Esophagus muscularis mucosa (tissue), 4 donors: ENCODE measurements around the gene ABCC1. TPM values are rescaled to one million over a fixed set of nuclear protein-coding genes. Genes with fewer than 3 reads are reported as not detected.

Source experiments
- DNase-seq: peaks from one replicate; pipeline ENCODE4 v3.0.0-alpha.2; 2017; ENCODE audit errors: extremely low spot score
- H3K27ac ChIP-seq, 4 donors: fragments of 200-600 bp; sonication (generic); replicated peaks in 1 of 4; 1 replicate in 3 of 4; 2 replicates in 1 of 4; pipeline ENCODE4 v1.5.1; 2016 to 2019; ENCODE audit warnings: mild to moderate bottlenecking in 1 of 4
- H3K27me3 ChIP-seq, 4 donors: fragments of 200-600 bp; sonication (generic); one replicate each; pipeline versions ENCODE4 v1.5.1 to v1.6.0; 2016 to 2019
- H3K36me3 ChIP-seq, 4 donors: fragments of 200-600 bp; sonication (generic); one replicate each; pipeline ENCODE4 v1.5.1; 2016 to 2019
- H3K4me1 ChIP-seq, 4 donors: fragments of 200-600 bp; sonication (generic); one replicate each; pipeline ENCODE4 v1.5.1; 2016 to 2019
- H3K4me3 ChIP-seq, 4 donors: fragments of 200-600 bp; sonication (generic); 1 replicate in 2 of 4; 2 replicates in 2 of 4; pipeline ENCODE4 v1.5.1; 2016 to 2019; ENCODE audit warnings: mild to moderate bottlenecking in 4 of 4, moderate library complexity in 1 of 4
- H3K9me3 ChIP-seq, 4 donors: fragments of 200-600 bp; sonication (generic); 1 replicate in 3 of 4; 2 replicates in 1 of 4; pipeline ENCODE4 v1.5.1; 2016 to 2019
- CTCF ChIP-seq, 3 experiments: fragments of 200-600 bp in 2 of 3; fragments of 450-650 bp in 1 of 3; sonication (generic) in 2 of 3; IDR thresholded peaks; one replicate each; pipeline ENCODE4 v1.5.1; 2017 to 2019; ENCODE audit warnings: antibody characterized with exemption in 3 of 3, mild to moderate bottlenecking in 2 of 3, moderate library complexity in 1 of 3
- EP300 ChIP-seq: sonication (generic); formaldehyde crosslinking; IDR thresholded peaks from one replicate; pipeline ENCODE4 v1.6.1; 2017; ENCODE audit warnings: antibody characterized with exemption
- POLR2A ChIP-seq: fragments of 450-650 bp; IDR thresholded peaks from one replicate; pipeline ENCODE4 v1.6.1; 2017; ENCODE audit warnings: antibody characterized with exemption, moderate library complexity, mild to moderate bottlenecking, low read depth
- POLR2AphosphoS5 ChIP-seq, 2 donors: sonication (generic); formaldehyde crosslinking; IDR thresholded peaks; one replicate each; pipeline ENCODE4 v1.6.1; 2017; ENCODE audit warnings: antibody characterized with exemption in 2 of 2
- WGBS: methylation state at CpG from one replicate; pipeline ENCODE4 v1.1.5; 2018; 5-methylcytosine and 5-hydroxymethylcytosine counted together
- intact Hi-C: fragments of 100-400 bp; cut with DNase I; formaldehyde crosslinking; loops from one replicate; pipeline ENCODE4 v1.15.1; 2023
- total RNA-seq, 4 donors: library from RNA; depleted of rRNA; stranded (reverse); fragments of >200 nt; gene quantifications; one replicate each; pipeline versions ENCODE4 v1.1.0 to v1.2.1, GENCODE V29; 2016

The ABCC1 gene
- total RNA-seq, 4 donors from 2014 or later = 61.8 to 141 (median 103) TPM

GRCh38 chr16:16018705-16019104, 69.3 kb downstream of the ABCC1 start:
- Histone ChIP-seq H3K4me3 (no peak overlapping the region), H3K27me3 (no peaks in the 10 kb centered on the region), H3K27ac (peak overlapping the region; percentile 72 to 87 (median 84)), H3K9me3 (no peaks in the 10 kb centered on the region), H3K36me3 (peaks cover 15 to 55% (median 47%) of the 10 kb centered on the region in 4 donors), H3K4me1 (peaks cover 32 to 92% (median 83%) of the 10 kb centered on the region in 4 donors)
- no peak for TF ChIP-seq EP300
- no peak for TF ChIP-seq CTCF (IDR thresholded peaks at IDR 0.05)
- no peak for TF ChIP-seq POLR2A
- no peak for TF ChIP-seq POLR2AphosphoS5 (IDR thresholded peaks at IDR 0.05)
- WGBS = 91% methylated on average over 4 of the region's 4 CpGs
- intact Hi-C loops = loop anchor here (10.0 kb wide), 1 partner anchor 134 kb away; the partner anchor contains the start of gene CEP20
- DNase-seq = no peak

GRCh38 chr16:16019488-16019887, 70.1 kb downstream of the ABCC1 start:
- no peaks in the 10 kb centered on the region for H3K9me3 ChIP-seq
- H3K4me3 ChIP-seq = no peak overlapping the region
- H3K27ac ChIP-seq = peak overlapping the region; percentile 72 to 87 (median 84)
- peaks cover 15 to 56% (median 46%) of the 10 kb centered on the region in 4 donors for H3K36me3 ChIP-seq
- no peak for TF ChIP-seq POLR2AphosphoS5 (IDR thresholded peaks at IDR 0.05)
- no peak for TF ChIP-seq CTCF (IDR thresholded peaks at IDR 0.05)
- TF ChIP-seq POLR2A = no peak
- TF ChIP-seq EP300 = no peak
- no peaks in the 10 kb centered on the region for H3K27me3 ChIP-seq
- H3K4me1 ChIP-seq = peaks cover 31 to 91% (median 81%) of the 10 kb centered on the region in 4 donors
- intact Hi-C loops = loop anchor here (10.0 kb wide), 1 partner anchor 135 kb away; the partner anchor contains the start of gene CEP20
- no peak for DNase-seq
- WGBS = 63% methylated on average over 4 of the region's 4 CpGs

- peak overlapping the region; percentile 82 to 87 (median 85) for H3K27ac ChIP-seq
Measured at GRCh38 chr16:16020291-16020690, 70.9 kb downstream of the ABCC1 start.

GRCh38 chr16:16021020-16021419, 71.6 kb downstream of the ABCC1 start:
- Histone ChIP-seq H3K36me3 (peaks cover 15 to 51% (median 46%) of the 10 kb centered on the region in 4 donors), H3K27ac (peak overlapping the region; percentile 82 to 87 (median 85))
- intact Hi-C loops = no loop called here

More at GRCh38 chr16:16020291-16020690, 70.9 kb downstream of the ABCC1 start:
- intact Hi-C loops = no loop called here
- Histone ChIP-seq H3K27me3 (no peaks in the 10 kb centered on the region), H3K4me1 (peaks cover 24 to 91% (median 81%) of the 10 kb centered on the region in 4 donors), H3K9me3 (no peaks in the 10 kb centered on the region), H3K4me3 (no peak overlapping the region), H3K36me3 (peaks cover 15 to 56% (median 46%) of the 10 kb centered on the region in 4 donors)
- TF ChIP-seq POLR2A = no peak
- no peak for TF ChIP-seq CTCF (IDR thresholded peaks at IDR 0.05)
- no peak for TF ChIP-seq EP300
- no peak for TF ChIP-seq POLR2AphosphoS5 (IDR thresholded peaks at IDR 0.05)
- WGBS = 97% methylated on average over 3 of the region's 3 CpGs
- no peak for DNase-seq

More at GRCh38 chr16:16021020-16021419, 71.6 kb downstream of the ABCC1 start:
- WGBS = 45% methylated on average over 3 of the region's 3 CpGs
- H3K4me3 ChIP-seq = no peak overlapping the region
- TF ChIP-seq POLR2AphosphoS5 (IDR thresholded peaks at IDR 0.05) (no peak), CTCF (IDR thresholded peaks at IDR 0.05) (no peak), POLR2A (no peak), EP300 (no peak)
- H3K4me1 ChIP-seq = peaks cover 25 to 91% (median 81%) of the 10 kb centered on the region in 4 donors
- H3K27me3 ChIP-seq = no peaks in the 10 kb centered on the region
- no peaks in the 10 kb centered on the region for H3K9me3 ChIP-seq
- no peak for DNase-seq
